GM20000 (cell line): ENCODE data around the gene XRCC5.
A peak's percentile ranks its signal among the peaks of the same experiment; 100 is the strongest.

ENCODE experiments used
- DNase-seq: peaks from one replicate; pipeline ENCODE4 v3.0.0; 2012; ENCODE audit warnings: low spot score
- CTCF ChIP-seq: IDR thresholded peaks from 2 replicates; pipeline ENCODE4 v1.5.1; 2012; ENCODE audit warnings: mild to moderate bottlenecking, control low read depth; ENCODE audit errors: extremely low read depth, missing control alignments

Gene XRCC5

GRCh38 chr2:216112926-216113325 lies 3.8 kb downstream of the XRCC5 start:
- no peak for TF ChIP-seq CTCF
- no peak for DNase-seq

GRCh38 chr2:216113572-216113971 lies 4.4 kb downstream of the XRCC5 start:
- peak; percentile 42 for DNase-seq
- TF ChIP-seq CTCF, result no peak

GRCh38 chr2:216114382-216114713 lies 5.2 kb downstream of the XRCC5 start:
- no peak for DNase-seq
- no peak for TF ChIP-seq CTCF

GRCh38 chr2:216114714-216115531 lies 5.8 kb downstream of the XRCC5 start:
- peak; percentile 92 for DNase-seq
- peak; percentile 85 for TF ChIP-seq CTCF

- TF ChIP-seq CTCF, result no peak
- no peak for DNase-seq
Measured at GRCh38 chr2:216116418-216116817, 7.3 kb downstream of the XRCC5 start.

GRCh38 chr2:216117561-216118340 lies 8.6 kb downstream of the XRCC5 start:
- DNase-seq, result no peak
- TF ChIP-seq CTCF, result no peak

GRCh38 chr2:216118474-216118873 lies 9.3 kb downstream of the XRCC5 start:
- DNase-seq, result no peak
- no peak for TF ChIP-seq CTCF
